Keratinocyte (primary cell): ENCODE results near the gene ERBB4.

ENCODE experiments used
- CTCF ChIP-seq, 3 experiments: IDR thresholded peaks in 1 of 3; conservative IDR thresholded peaks in 1 of 3; optimal IDR thresholded peaks in 1 of 3; 2 replicates in 2 of 3; 3 replicates in 1 of 3; pipeline versions ENCODE3 to v1.5.1; 2011; ENCODE audit warnings: low read length in 3 of 3, mild to moderate bottlenecking in 3 of 3, moderate library complexity in 2 of 3, control low read depth in 1 of 3, inconsistent platforms in 1 of 3; ENCODE audit not compliant: insufficient read depth in 2 of 3; ENCODE audit errors: extremely low read depth in 1 of 3
- EZH2 ChIP-seq: IDR thresholded peaks from one replicate; pipeline ENCODE4 v1.6.1; 2012; ENCODE audit warnings: inconsistent platforms, mild to moderate bottlenecking, low read length, moderate library complexity

DNA sequence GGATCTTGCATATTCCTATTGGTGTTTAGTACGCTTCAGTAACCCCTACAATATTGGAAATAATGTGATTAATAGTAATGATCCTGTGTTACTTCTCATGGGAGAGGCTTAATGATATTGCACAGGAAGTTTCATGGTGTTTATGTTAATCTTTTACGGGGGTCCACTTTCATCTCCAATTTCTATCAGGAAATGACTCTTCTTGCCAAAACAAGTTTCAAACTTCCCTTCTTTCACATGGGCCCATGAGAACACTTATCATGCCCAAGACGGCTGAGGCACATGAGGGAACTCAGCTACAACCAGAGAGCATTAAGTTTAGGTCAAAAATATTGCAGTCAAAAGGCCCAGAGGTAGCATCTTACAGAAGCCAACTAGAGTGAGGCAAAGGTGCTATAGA is 7.6 kb downstream of the ERBB4 start:
- no peak for TF ChIP-seq CTCF (optimal IDR thresholded peaks at IDR 0.05 in 1 of 3, IDR thresholded peaks at IDR 0.05 in 1 of 3, conservative IDR thresholded peaks at IDR 0.05 in 1 of 3; ENCODE audit: extremely low read depth in 1 of 3, insufficient read depth in 2 of 3, low read length in 3 of 3)
- no peak for TF ChIP-seq EZH2
